HepG2 (cell line): ENCODE data around the gene HOXA4. TPM values are rescaled to one million over a fixed set of nuclear protein-coding genes. Genes with fewer than 3 reads are reported as not detected.
A peak's percentile ranks its signal among the peaks of the same experiment; 100 is the strongest.

Experiments used
- ATF1 ChIP-seq: IDR thresholded peaks from 2 replicates; pipeline ENCODE4 v1.6.1; 2016; ENCODE audit warnings: mild to moderate bottlenecking, control low read depth
- CEBPG ChIP-seq: IDR thresholded peaks from 2 replicates; pipeline ENCODE4 v1.6.1; 2016
- DMAP1 ChIP-seq: IDR thresholded peaks from 2 replicates; pipeline ENCODE4 v1.6.1; 2016
- GTF2F1 ChIP-seq: fragments of 150-350 bp; IDR thresholded peaks from 2 replicates; pipeline ENCODE4 v1.6.1; 2014; ENCODE audit warnings: low read length
- HNRNPLL ChIP-seq: fragments of 200-400 bp; formaldehyde crosslinking; IDR thresholded peaks from 2 replicates; pipeline ENCODE4 v1.6.1; 2017; ENCODE audit warnings: mild to moderate bottlenecking, low read depth, low read length; ENCODE audit not compliant: poor library complexity, severe bottlenecking
- IRF2 ChIP-seq: IDR thresholded peaks from 2 replicates; pipeline ENCODE4 v1.6.1; 2018; ENCODE audit warnings: missing genetic modification reagents, missing compliant biosample characterization
- MTF1 ChIP-seq: sonication (generic); formaldehyde crosslinking; IDR thresholded peaks from 2 replicates; pipeline ENCODE4 v1.5.0; 2020; ENCODE audit warnings: missing genetic modification reagents
- PCBP2 ChIP-seq: fragments of 200-400 bp; formaldehyde crosslinking; optimal IDR thresholded peaks from 2 replicates; pipeline ENCODE3; 2018; ENCODE audit warnings: low read length, low read depth; ENCODE audit not compliant: poor library complexity, severe bottlenecking
- PPARG ChIP-seq: conservative IDR thresholded peaks from 2 replicates; pipeline ENCODE4 v1.6.1; 2016; ENCODE audit warnings: missing biosample characterization, missing genetic modification reagents
- SALL1 ChIP-seq: sonication (generic); formaldehyde crosslinking; IDR thresholded peaks from 2 replicates; pipeline ENCODE4 v1.8.0; 2022; ENCODE audit warnings: mild to moderate bottlenecking, missing genetic modification reagents
- SP1 ChIP-seq, 2 experiments: fragments of 450-650 bp in 1 of 2; sonication (generic) in 1 of 2; formaldehyde crosslinking in 1 of 2; IDR thresholded peaks; 2 replicates each; pipeline versions ENCODE4 v1.4.0 to v1.6.1; 2016 to 2020; ENCODE audit warnings: missing genetic modification reagents in 1 of 2
- THAP11 ChIP-seq: IDR thresholded peaks from 2 replicates; pipeline ENCODE4 v1.6.1; 2016; ENCODE audit warnings: missing biosample characterization, missing genetic modification reagents
- ZFP36 ChIP-seq: fragments of 150-350 bp; IDR thresholded peaks from 2 replicates; pipeline ENCODE4 v1.6.1; 2018; ENCODE audit warnings: borderline replicate concordance, low read length, low read depth; ENCODE audit not compliant: partially characterized antibody
- ZKSCAN5 ChIP-seq: sonication (generic); formaldehyde crosslinking; IDR thresholded peaks from 2 replicates; pipeline ENCODE4 v1.5.1; 2020; ENCODE audit warnings: mild to moderate bottlenecking, missing genetic modification reagents
- ZNF572 ChIP-seq: sonication (generic); formaldehyde crosslinking; IDR thresholded peaks from 2 replicates; pipeline ENCODE4 v1.5.1; 2020; ENCODE audit warnings: mild to moderate bottlenecking, missing genetic modification reagents
- ZNF615 ChIP-seq: sonication (generic); formaldehyde crosslinking; IDR thresholded peaks from 2 replicates; pipeline ENCODE4 v1.5.0; 2020; ENCODE audit warnings: mild to moderate bottlenecking, missing genetic modification reagents, borderline replicate concordance
- ZNF629 ChIP-seq: sonication (generic); formaldehyde crosslinking; conservative IDR thresholded peaks from 2 replicates; pipeline ENCODE4 v1.5.0; 2020; ENCODE audit warnings: missing genetic modification reagents
- ZNF703 ChIP-seq: sonication (generic); formaldehyde crosslinking; IDR thresholded peaks from 2 replicates; pipeline ENCODE4 v1.5.1; 2020; ENCODE audit warnings: missing genetic modification reagents, mild to moderate bottlenecking, moderate library complexity, borderline replicate concordance
- ZNF768 ChIP-seq: sonication (generic); formaldehyde crosslinking; IDR thresholded peaks from 2 replicates; pipeline ENCODE4 v1.4.0; 2020; ENCODE audit warnings: missing genetic modification reagents
- ZNF883 ChIP-seq: sonication (generic); formaldehyde crosslinking; IDR thresholded peaks from 2 replicates; pipeline ENCODE4 v1.5.1; 2020; ENCODE audit warnings: mild to moderate bottlenecking, missing genetic modification reagents; ENCODE audit errors: not compliant biosample characterization
- polyA plus RNA-seq, 8 experiments: library from polyadenylated mRNA; depleted of rRNA in 3 of 8; stranded (reverse) in 7 of 8; unstranded in 1 of 8; fragments of >200 nt; fragmentation: Illumina TruSeq in 4 of 8; extraction: Trizol in 4 of 8; gene quantifications; 2 replicates each; pipeline versions ENCODE4 v1.2.1 to v1.2.3, GENCODE V29; 2011 to 2016; ENCODE audit warnings: low read depth in 4 of 8, missing spikeins in 1 of 8, mixed read lengths in 1 of 8; ENCODE audit not compliant: insufficient read depth in 1 of 8
- total RNA-seq, 5 experiments: library from RNA; depleted of rRNA; stranded (reverse); fragments of >200 nt; fragmentation: Illumina TruSeq; extraction: Trizol; gene quantifications; 2 replicates each; pipeline ENCODE4 v1.2.3, GENCODE V29; 2016; ENCODE audit warnings: low read depth in 1 of 5
- TF ChIP-seq, protein P1 (sequence below): sonication (generic); formaldehyde crosslinking; IDR thresholded peaks from 2 replicates; pipeline ENCODE4 v1.4.0; 2020; ENCODE audit warnings: missing genetic modification reagents, borderline replicate concordance
- TF ChIP-seq, protein P2 (sequence below): sonication (generic); formaldehyde crosslinking; IDR thresholded peaks from 2 replicates; pipeline ENCODE4 v1.8.0; 2022; ENCODE audit warnings: low read depth, missing genetic modification reagents
- TF ChIP-seq, protein P3 (sequence below): sonication (generic); formaldehyde crosslinking; IDR thresholded peaks from 2 replicates; pipeline ENCODE4 v1.5.0; 2020; ENCODE audit warnings: missing genetic modification reagents

The HOXA4 gene
- total and polyA plus RNA-seq, 2 of the 13 experiments (the other 11 are each of a cell fraction or from before 2014, with no cell fraction given) = 2.4 to 5.4 TPM

DNA sequence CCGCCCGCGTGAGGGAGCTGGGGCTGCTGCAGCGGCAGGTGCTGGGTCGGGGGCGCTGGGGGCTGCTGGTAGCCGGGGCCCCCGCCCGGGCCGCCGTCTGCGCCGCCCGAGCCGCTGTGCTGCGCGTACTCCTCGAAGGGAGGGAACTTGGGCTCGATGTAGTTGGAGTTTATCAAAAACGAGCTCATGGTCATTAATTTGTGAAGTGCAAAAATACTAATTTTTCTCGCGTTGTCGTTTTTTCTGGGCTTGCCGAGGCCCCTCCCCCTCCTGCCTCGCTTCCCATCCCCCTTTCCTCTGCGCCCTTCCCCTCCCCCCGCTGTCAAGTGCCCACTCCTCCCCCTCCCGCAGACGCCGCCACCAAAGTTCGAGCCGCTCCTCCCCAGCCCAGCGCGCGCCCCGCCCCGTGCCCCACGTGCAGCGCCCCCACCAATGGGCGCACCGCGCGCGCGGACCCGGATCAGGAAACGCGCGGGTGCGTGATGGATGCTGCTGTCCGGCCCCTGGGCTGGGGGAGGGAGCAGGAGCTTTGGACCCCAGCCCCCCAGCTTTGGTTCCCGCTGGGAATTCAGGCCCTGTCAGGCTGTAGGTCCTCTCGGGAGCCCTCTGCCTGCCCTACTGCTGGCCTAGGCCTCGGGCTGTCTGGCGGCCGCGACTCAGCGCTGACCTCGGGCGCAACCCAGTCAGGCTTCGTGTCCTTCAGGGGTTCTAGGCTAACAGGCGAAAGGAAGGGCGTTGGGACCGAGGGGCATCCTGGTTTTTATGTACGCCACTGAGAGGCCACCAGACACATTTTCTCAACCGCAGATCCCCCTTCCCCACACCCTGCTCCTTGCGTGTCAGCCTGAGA lies at the start of gene HOXA4 (continued):
- TF ChIP-seq, protein P1, sequence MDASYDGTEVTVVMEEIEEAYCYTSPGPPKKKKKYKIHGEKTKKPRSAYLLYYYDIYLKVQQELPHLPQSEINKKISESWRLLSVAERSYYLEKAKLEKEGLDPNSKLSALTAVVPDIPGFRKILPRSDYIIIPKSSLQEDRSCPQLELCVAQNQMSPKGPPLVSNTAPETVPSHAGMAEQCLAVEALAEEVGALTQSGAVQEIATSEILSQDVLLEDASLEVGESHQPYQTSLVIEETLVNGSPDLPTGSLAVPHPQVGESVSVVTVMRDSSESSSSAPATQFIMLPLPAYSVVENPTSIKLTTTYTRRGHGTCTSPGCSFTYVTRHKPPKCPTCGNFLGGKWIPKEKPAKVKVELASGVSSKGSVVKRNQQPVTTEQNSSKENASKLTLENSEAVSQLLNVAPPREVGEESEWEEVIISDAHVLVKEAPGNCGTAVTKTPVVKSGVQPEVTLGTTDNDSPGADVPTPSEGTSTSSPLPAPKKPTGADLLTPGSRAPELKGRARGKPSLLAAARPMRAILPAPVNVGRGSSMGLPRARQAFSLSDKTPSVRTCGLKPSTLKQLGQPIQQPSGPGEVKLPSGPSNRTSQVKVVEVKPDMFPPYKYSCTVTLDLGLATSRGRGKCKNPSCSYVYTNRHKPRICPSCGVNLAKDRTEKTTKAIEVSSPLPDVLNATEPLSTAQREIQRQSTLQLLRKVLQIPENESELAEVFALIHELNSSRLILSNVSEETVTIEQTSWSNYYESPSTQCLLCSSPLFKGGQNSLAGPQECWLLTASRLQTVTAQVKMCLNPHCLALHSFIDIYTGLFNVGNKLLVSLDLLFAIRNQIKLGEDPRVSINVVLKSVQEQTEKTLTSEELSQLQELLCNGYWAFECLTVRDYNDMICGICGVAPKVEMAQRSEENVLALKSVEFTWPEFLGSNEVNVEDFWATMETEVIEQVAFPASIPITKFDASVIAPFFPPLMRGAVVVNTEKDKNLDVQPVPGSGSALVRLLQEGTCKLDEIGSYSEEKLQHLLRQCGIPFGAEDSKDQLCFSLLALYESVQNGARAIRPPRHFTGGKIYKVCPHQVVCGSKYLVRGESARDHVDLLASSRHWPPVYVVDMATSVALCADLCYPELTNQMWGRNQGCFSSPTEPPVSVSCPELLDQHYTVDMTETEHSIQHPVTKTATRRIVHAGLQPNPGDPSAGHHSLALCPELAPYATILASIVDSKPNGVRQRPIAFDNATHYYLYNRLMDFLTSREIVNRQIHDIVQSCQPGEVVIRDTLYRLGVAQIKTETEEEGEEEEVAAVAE (CRISPR knock-in tag) = no peak
- no peak for TF ChIP-seq ZKSCAN5
- no peak for TF ChIP-seq ZNF572 (CRISPR knock-in tag)
- TF ChIP-seq MTF1 = no peak
- TF ChIP-seq HNRNPLL = peak; percentile 49
- no peak for TF ChIP-seq ATF1 (CRISPR knock-in tag)
- TF ChIP-seq, protein P2, sequence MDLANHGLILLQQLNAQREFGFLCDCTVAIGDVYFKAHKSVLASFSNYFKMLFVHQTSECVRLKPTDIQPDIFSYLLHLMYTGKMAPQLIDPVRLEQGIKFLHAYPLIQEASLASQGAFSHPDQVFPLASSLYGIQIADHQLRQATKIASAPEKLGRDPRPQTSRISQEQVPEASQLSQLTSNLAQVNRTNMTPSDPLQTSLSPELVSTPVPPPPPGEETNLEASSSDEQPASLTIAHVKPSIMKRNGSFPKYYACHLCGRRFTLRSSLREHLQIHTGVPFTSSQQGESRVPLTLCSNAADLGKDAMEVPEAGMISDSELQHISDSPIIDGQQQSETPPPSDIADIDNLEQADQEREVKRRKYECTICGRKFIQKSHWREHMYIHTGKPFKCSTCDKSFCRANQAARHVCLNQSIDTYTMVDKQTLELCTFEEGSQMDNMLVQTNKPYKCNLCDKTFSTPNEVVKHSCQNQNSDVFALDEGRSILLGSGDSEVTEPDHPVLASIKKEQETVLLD (CRISPR knock-in tag) = 0 out of 2 replicates have a peak, but pooled peaks have one; percentile 24
- no peak for TF ChIP-seq ZNF615
- peak; percentile 77 for TF ChIP-seq THAP11 (CRISPR knock-in tag)
- TF ChIP-seq DMAP1 (CRISPR knock-in tag) = peak; percentile 55; the same call in 1 of the 2 replicates
- peak; percentile 33; the same call in 1 of the 2 replicates for TF ChIP-seq ZNF768 (CRISPR knock-in tag)
- peak; percentile 75 for TF ChIP-seq ZNF883 (CRISPR knock-in tag)
- TF ChIP-seq SP1 (IDR thresholded peaks at IDR 0.05) = no peak
- 0 out of 2 replicates have a peak, but pooled peaks have one; percentile 52 for TF ChIP-seq SP1 (CRISPR knock-in tag; IDR thresholded peaks at IDR 0.05)
- no peak for TF ChIP-seq CEBPG
- TF ChIP-seq PPARG (CRISPR knock-in tag) = 0 out of 2 replicates have a peak, but pooled peaks have one; percentile 18
- TF ChIP-seq, protein P3, sequence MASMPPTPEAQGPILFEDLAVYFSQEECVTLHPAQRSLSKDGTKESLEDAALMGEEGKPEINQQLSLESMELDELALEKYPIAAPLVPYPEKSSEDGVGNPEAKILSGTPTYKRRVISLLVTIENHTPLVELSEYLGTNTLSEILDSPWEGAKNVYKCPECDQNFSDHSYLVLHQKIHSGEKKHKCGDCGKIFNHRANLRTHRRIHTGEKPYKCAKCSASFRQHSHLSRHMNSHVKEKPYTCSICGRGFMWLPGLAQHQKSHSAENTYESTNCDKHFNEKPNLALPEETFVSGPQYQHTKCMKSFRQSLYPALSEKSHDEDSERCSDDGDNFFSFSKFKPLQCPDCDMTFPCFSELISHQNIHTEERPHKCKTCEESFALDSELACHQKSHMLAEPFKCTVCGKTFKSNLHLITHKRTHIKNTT (CRISPR knock-in tag) = no peak
- no peak for TF ChIP-seq PCBP2
- TF ChIP-seq ZNF703 (CRISPR knock-in tag) = peak; percentile 58; the same call in 1 of the 2 replicates
- no peak for TF ChIP-seq GTF2F1
- TF ChIP-seq ZNF629 (CRISPR knock-in tag) = no peak
- TF ChIP-seq IRF2 (CRISPR knock-in tag) = no peak
- TF ChIP-seq ZFP36 = no peak
- peak; percentile 82 for TF ChIP-seq SALL1
